MM.1S (cell line): ENCODE data around the gene ADAMTS17.
"Not testable (repeated sequence)": the region's sequence is repeated elsewhere in the genome, so short reads cannot be mapped to it uniquely, and the experiment has no call there.

Experiments used
- DNase-seq: peaks from one replicate; pipeline ENCODE4 v3.0.0-alpha.2; 2015
- H2AFZ ChIP-seq: fragments of 300-600 bp; sonication (generic); 2 replicates; pipeline ENCODE4 v1.6.0; 2016; ENCODE audit warnings: antibody characterized with exemption, low read length
- H3F3A ChIP-seq: fragments of 300-600 bp; sonication (generic); 2 replicates; pipeline ENCODE4 v1.6.1; 2016; ENCODE audit warnings: mild to moderate bottlenecking, antibody characterized with exemption, low read length, moderate library complexity, mixed read lengths; ENCODE audit not compliant: insufficient read depth
- H3K27ac ChIP-seq: fragments of 300-600 bp; sonication (generic); 2 replicates; pipeline ENCODE4 v1.5.1; 2016; ENCODE audit warnings: mild to moderate bottlenecking, low read length
- H3K27me3 ChIP-seq: fragments of 300-600 bp; sonication (generic); replicated peaks from 2 replicates; pipeline ENCODE4 v1.6.0; 2016; ENCODE audit warnings: low read length; ENCODE audit not compliant: insufficient read depth
- H3K36me3 ChIP-seq: fragments of 300-600 bp; sonication (generic); replicated peaks from 2 replicates; pipeline ENCODE4 v1.6.1; 2016; ENCODE audit warnings: mild to moderate bottlenecking, low read length, mixed read lengths; ENCODE audit not compliant: insufficient read depth
- H3K4me1 ChIP-seq: fragments of 300-600 bp; sonication (generic); 2 replicates; pipeline ENCODE4 v1.6.1; 2016; ENCODE audit warnings: low read length, mixed read lengths
- H3K4me2 ChIP-seq: fragments of 300-600 bp; sonication (generic); 2 replicates; pipeline ENCODE4 v1.6.0; 2016; ENCODE audit warnings: low read depth, low read length
- H3K4me3 ChIP-seq: fragments of 300-600 bp; sonication (generic); 2 replicates; pipeline ENCODE4 v1.5.1; 2016; ENCODE audit warnings: low read length, mixed read lengths
- H3K79me2 ChIP-seq: fragments of 300-600 bp; sonication (generic); 2 replicates; pipeline ENCODE4 v1.6.1; 2016; ENCODE audit warnings: mixed run types, low read length, mixed read lengths
- H3K9ac ChIP-seq: fragments of 300-600 bp; sonication (generic); 2 replicates; pipeline ENCODE4 v1.6.1; 2016; ENCODE audit warnings: low read length, mixed read lengths
- H3K9me2 ChIP-seq: fragments of 300-600 bp; sonication (generic); replicated peaks from 2 replicates; pipeline ENCODE4 v1.6.1; 2016; ENCODE audit warnings: mild to moderate bottlenecking, low read length, mixed read lengths; ENCODE audit not compliant: insufficient read depth
- H3K9me3 ChIP-seq: fragments of 300-600 bp; sonication (generic); replicated peaks from 2 replicates; pipeline ENCODE4 v1.6.1; 2016; ENCODE audit warnings: mild to moderate bottlenecking, low read length, mixed read lengths; ENCODE audit not compliant: insufficient read depth
- H4K20me1 ChIP-seq: fragments of 300-600 bp; sonication (generic); 2 replicates; pipeline ENCODE4 v1.6.1; 2016; ENCODE audit warnings: mild to moderate bottlenecking, low read length, moderate library complexity, mixed read lengths; ENCODE audit not compliant: insufficient read depth
- EZH2 ChIP-seq: fragments of 300-600 bp; sonication (generic); optimal IDR thresholded peaks from 2 replicates; pipeline ENCODE3; 2017; ENCODE audit warnings: low read depth, mild to moderate bottlenecking, antibody characterized with exemption, low read length, mixed read lengths
- EZH2phosphoT487 ChIP-seq: fragments of 300-600 bp; sonication (generic); IDR thresholded peaks from 2 replicates; pipeline ENCODE4 v1.6.1; 2018; ENCODE audit warnings: antibody characterized with exemption, low read length
- TF ChIP-seq, protein P1 (sequence below): fragments of 300-600 bp; sonication (generic); IDR thresholded peaks from 2 replicates; pipeline ENCODE4 v1.5.1; 2016; ENCODE audit warnings: antibody characterized with exemption, low read length, mixed read lengths

The ADAMTS17 gene

DNA sequence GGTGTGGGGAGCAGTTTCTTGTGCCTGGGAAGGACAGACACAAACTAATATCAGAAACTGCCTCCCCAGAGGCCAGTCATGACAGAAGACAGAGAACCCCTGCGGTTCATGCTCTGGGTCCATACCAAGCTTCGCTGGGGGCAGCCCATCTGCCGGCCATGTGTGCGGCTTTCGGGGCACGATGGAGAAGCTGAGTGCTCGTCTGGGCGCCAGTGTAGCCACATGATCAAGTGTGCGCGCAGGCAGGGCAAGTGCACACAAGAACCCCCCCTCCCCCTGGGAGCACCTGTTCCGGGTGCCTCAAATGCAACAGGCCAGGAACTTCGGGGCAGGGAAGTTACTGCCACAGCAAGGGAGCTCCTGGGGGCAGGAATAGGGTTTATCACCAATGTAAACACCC is 1.8 kb downstream of the ADAMTS17 start:
- Histone ChIP-seq H3K4me2 (no peak overlapping the region), H3K27me3 (no peaks in the 10 kb centered on the region), H3K79me2 (no peaks in the 10 kb centered on the region), H3K36me3 (no peaks in the 10 kb centered on the region), H4K20me1 (no peaks in the 10 kb centered on the region), H2AFZ (no peak overlapping the region), H3K9me3 (no peaks in the 10 kb centered on the region), H3K9ac (no peak overlapping the region), H3K9me2 (no peaks in the 10 kb centered on the region), H3K4me3 (no peak overlapping the region), H3K4me1 (no peaks in the 10 kb centered on the region), H3F3A (no peaks in the 10 kb centered on the region), H3K27ac (no peak overlapping the region)
- TF ChIP-seq EZH2 (no peak), EZH2phosphoT487 (no peak)
- TF ChIP-seq, protein P1, sequence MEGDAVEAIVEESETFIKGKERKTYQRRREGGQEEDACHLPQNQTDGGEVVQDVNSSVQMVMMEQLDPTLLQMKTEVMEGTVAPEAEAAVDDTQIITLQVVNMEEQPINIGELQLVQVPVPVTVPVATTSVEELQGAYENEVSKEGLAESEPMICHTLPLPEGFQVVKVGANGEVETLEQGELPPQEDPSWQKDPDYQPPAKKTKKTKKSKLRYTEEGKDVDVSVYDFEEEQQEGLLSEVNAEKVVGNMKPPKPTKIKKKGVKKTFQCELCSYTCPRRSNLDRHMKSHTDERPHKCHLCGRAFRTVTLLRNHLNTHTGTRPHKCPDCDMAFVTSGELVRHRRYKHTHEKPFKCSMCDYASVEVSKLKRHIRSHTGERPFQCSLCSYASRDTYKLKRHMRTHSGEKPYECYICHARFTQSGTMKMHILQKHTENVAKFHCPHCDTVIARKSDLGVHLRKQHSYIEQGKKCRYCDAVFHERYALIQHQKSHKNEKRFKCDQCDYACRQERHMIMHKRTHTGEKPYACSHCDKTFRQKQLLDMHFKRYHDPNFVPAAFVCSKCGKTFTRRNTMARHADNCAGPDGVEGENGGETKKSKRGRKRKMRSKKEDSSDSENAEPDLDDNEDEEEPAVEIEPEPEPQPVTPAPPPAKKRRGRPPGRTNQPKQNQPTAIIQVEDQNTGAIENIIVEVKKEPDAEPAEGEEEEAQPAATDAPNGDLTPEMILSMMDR: no peak
- no peak for DNase-seq

DNA sequence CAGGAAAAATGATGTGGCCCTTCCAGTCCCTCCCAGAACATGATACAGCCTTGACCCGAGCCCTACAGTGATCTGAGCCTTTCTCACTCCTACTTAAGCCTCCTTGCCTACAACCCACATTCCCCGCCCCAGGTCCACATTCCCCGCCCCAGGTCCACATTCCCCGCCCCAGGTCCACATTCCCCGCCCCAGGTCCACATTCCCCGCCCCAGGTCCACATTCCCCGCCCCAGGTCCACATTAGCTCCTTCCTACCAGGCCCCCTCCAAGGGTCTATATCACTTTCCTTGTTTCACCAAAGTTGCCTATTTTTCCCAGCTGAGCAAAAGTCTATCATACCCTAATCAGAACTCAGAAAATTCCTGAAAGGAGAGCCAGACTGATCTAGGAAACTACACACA is 2.3 kb downstream of the ADAMTS17 start:
- not testable (repeated sequence) for H3K9me2 ChIP-seq, H3K79me2 ChIP-seq, H3K9ac ChIP-seq, H3K27me3 ChIP-seq, H3K4me2 ChIP-seq, DNase-seq, H3K36me3 ChIP-seq, H3K9me3 ChIP-seq, H4K20me1 ChIP-seq, H3F3A ChIP-seq, H2AFZ ChIP-seq, H3K27ac ChIP-seq, H3K4me3 ChIP-seq, H3K4me1 ChIP-seq

GRCh38 chr15:100338971-100339444 is 2.8 kb downstream of the ADAMTS17 start:
- Histone ChIP-seq H3K4me3 (no peak overlapping the region), H3K9ac (no peak overlapping the region), H3K27ac (no peak overlapping the region), H2AFZ (no peak overlapping the region), H3F3A (no peaks in the 10 kb centered on the region), H3K27me3 (no peaks in the 10 kb centered on the region), H3K79me2 (no peaks in the 10 kb centered on the region), H3K9me2 (no peaks in the 10 kb centered on the region), H3K36me3 (no peaks in the 10 kb centered on the region), H3K4me1 (no peaks in the 10 kb centered on the region), H3K9me3 (no peaks in the 10 kb centered on the region), H4K20me1 (no peaks in the 10 kb centered on the region), H3K4me2 (no peak overlapping the region)
- TF ChIP-seq, protein P1: peak; percentile 45
- TF ChIP-seq EZH2phosphoT487 (no peak), EZH2 (no peak)
- DNase-seq: peak; percentile 46

GRCh38 chr15:100338247-100338646 is 3.5 kb downstream of the ADAMTS17 start:
- Histone ChIP-seq H3K9ac (no peak overlapping the region), H3K9me2 (no peaks in the 10 kb centered on the region), H3K4me3 (no peak overlapping the region), H3K27me3 (no peaks in the 10 kb centered on the region), H3K4me2 (no peak overlapping the region), H4K20me1 (no peaks in the 10 kb centered on the region), H3K79me2 (no peaks in the 10 kb centered on the region), H3F3A (no peaks in the 10 kb centered on the region), H3K36me3 (no peaks in the 10 kb centered on the region), H2AFZ (no peak overlapping the region), H3K9me3 (no peaks in the 10 kb centered on the region), H3K4me1 (no peaks in the 10 kb centered on the region), H3K27ac (no peak overlapping the region)
- TF ChIP-seq EZH2 (no peak), EZH2phosphoT487 (no peak)
- TF ChIP-seq, protein P1: no peak
- DNase-seq: no peak
